Lower leg skin (tissue), 3 donors: ENCODE data around the gene CARS1.

ENCODE experiments used
- CTCF ChIP-seq, 3 donors: fragments of 450-650 bp; IDR thresholded peaks; one replicate each; pipeline ENCODE4 v1.5.1; 2016; ENCODE audit warnings: antibody characterized with exemption in 3 of 3, mild to moderate bottlenecking in 3 of 3, moderate library complexity in 2 of 3
- POLR2A ChIP-seq, 2 donors: fragments of 450-650 bp; IDR thresholded peaks; one replicate each; pipeline ENCODE4 v1.6.1; 2016 to 2017; ENCODE audit warnings: antibody characterized with exemption in 2 of 2, mild to moderate bottlenecking in 1 of 2, moderate library complexity in 1 of 2

- TF ChIP-seq CTCF (IDR thresholded peaks at IDR 0.05) (no peak), POLR2A (IDR thresholded peaks at IDR 0.05) (no peak)
Measured at GRCh38 chr11:2964782-2965181, 92.4 kb downstream of the CARS1 start.
